ENCODE results near the gene CTTNBP2.

The CTTNBP2 gene

GRCh38 chr7:117775801-117776200 lies 97.4 kb downstream of the CTTNBP2 start:
- no peaks in the 10 kb centered on the region for H3K36me3 ChIP-seq (replicated peaks)
- no peak overlapping the region for H3K4me3 ChIP-seq (ENCODE audit: low read depth, low read length)
- H3K27ac ChIP-seq = no peak overlapping the region
- H3K27me3 ChIP-seq (replicated peaks) = no peaks in the 10 kb centered on the region
- in situ Hi-C loops (cut with HindIII; ENCODE audit: low pct_ligation_motif_present, low sequenced_read_pairs) = no loop called here
- TF ChIP-seq, protein P1, sequence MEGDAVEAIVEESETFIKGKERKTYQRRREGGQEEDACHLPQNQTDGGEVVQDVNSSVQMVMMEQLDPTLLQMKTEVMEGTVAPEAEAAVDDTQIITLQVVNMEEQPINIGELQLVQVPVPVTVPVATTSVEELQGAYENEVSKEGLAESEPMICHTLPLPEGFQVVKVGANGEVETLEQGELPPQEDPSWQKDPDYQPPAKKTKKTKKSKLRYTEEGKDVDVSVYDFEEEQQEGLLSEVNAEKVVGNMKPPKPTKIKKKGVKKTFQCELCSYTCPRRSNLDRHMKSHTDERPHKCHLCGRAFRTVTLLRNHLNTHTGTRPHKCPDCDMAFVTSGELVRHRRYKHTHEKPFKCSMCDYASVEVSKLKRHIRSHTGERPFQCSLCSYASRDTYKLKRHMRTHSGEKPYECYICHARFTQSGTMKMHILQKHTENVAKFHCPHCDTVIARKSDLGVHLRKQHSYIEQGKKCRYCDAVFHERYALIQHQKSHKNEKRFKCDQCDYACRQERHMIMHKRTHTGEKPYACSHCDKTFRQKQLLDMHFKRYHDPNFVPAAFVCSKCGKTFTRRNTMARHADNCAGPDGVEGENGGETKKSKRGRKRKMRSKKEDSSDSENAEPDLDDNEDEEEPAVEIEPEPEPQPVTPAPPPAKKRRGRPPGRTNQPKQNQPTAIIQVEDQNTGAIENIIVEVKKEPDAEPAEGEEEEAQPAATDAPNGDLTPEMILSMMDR (IDR thresholded peaks at IDR 0.05; ENCODE audit: low read depth, low read length, missing control alignments) = no peak
- DNase-seq = no peak

- Histone ChIP-seq H3K4me3 (ENCODE audit: low read depth, low read length) (no peak overlapping the region), H3K36me3 (replicated peaks) (no peaks in the 10 kb centered on the region), H3K27me3 (replicated peaks) (no peaks in the 10 kb centered on the region), H3K27ac (no peak overlapping the region)
- TF ChIP-seq, protein P1 (IDR thresholded peaks at IDR 0.05; ENCODE audit: low read depth, low read length, missing control alignments) = no peak
- no peak for DNase-seq
- in situ Hi-C loops (cut with HindIII; ENCODE audit: low pct_ligation_motif_present, low sequenced_read_pairs) = no loop called here
Measured at GRCh38 chr7:117774943-117775342, 98.3 kb downstream of the CTTNBP2 start.

- Histone ChIP-seq H3K36me3 (replicated peaks) (no peaks in the 10 kb centered on the region), H3K4me3 (ENCODE audit: low read depth, low read length) (no peak overlapping the region), H3K27ac (no peak overlapping the region), H3K27me3 (replicated peaks) (no peaks in the 10 kb centered on the region)
- TF ChIP-seq, protein P1 (IDR thresholded peaks at IDR 0.05; ENCODE audit: low read depth, low read length, missing control alignments) = no peak
- no peak for DNase-seq
- in situ Hi-C loops (cut with HindIII; ENCODE audit: low pct_ligation_motif_present, low sequenced_read_pairs) = no loop called here
Measured at GRCh38 chr7:117772421-117772820, 100.8 kb downstream of the CTTNBP2 start.

DNA sequence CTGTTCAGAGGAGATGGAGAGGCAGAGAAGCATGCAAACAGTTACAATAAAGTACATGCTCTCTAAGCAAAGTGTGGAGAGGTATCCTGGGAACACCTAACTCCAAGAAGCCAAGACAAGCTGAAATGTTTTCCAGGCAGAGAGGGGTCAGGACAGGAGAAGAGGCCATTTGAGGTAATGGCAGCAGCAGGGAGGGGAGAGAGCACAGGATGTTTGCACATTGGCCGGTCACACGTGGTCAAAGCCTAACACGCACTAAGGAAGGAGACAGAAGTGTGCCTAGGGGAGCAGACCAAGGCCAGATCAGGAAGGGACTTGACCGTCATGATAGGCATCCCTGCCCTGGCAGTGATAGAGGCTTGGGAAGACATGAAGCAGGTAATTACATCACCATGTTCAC lies 101.5 kb downstream of the CTTNBP2 start:
- no peak overlapping the region for H3K27ac ChIP-seq
- no peak overlapping the region for H3K4me3 ChIP-seq (ENCODE audit: low read depth, low read length)
- in situ Hi-C loops (cut with HindIII; ENCODE audit: low pct_ligation_motif_present, low sequenced_read_pairs) = no loop called here

GRCh38 chr7:117769085-117769484 lies 104.2 kb downstream of the CTTNBP2 start:
- Histone ChIP-seq H3K4me3 (ENCODE audit: low read depth, low read length) (no peak overlapping the region), H3K36me3 (replicated peaks) (no peaks in the 10 kb centered on the region), H3K27me3 (replicated peaks) (no peaks in the 10 kb centered on the region), H3K27ac (no peak overlapping the region)
- in situ Hi-C loops (cut with HindIII; ENCODE audit: low pct_ligation_motif_present, low sequenced_read_pairs) = no loop called here
- no peak for DNase-seq
- TF ChIP-seq, protein P1 (IDR thresholded peaks at IDR 0.05; ENCODE audit: low read depth, low read length, missing control alignments) = no peak

More for the DNA sequence above, 101.5 kb downstream of the CTTNBP2 start:
- no peak for DNase-seq
- TF ChIP-seq, protein P1 (IDR thresholded peaks at IDR 0.05; ENCODE audit: low read depth, low read length, missing control alignments) = no peak
- Histone ChIP-seq H3K27me3 (replicated peaks) (no peaks in the 10 kb centered on the region), H3K36me3 (replicated peaks) (no peaks in the 10 kb centered on the region)

- DNase-seq = no peak
- no peaks in the 10 kb centered on the region for H3K27me3 ChIP-seq (replicated peaks)
Measured at GRCh38 chr7:117767951-117768350, 105.3 kb downstream of the CTTNBP2 start.

More at GRCh38 chr7:117767951-117768350, 105.3 kb downstream of the CTTNBP2 start:
- TF ChIP-seq, protein P1 (IDR thresholded peaks at IDR 0.05; ENCODE audit: low read depth, low read length, missing control alignments) = no peak
- no peaks in the 10 kb centered on the region for H3K36me3 ChIP-seq (replicated peaks)
- no peak overlapping the region for H3K27ac ChIP-seq
- no peak overlapping the region for H3K4me3 ChIP-seq (ENCODE audit: low read depth, low read length)
- in situ Hi-C loops (cut with HindIII; ENCODE audit: low pct_ligation_motif_present, low sequenced_read_pairs) = no loop called here

All from brain microvascular endothelial cell (primary cell).